ENCODE results near the gene KBTBD4. TPM values are rescaled to one million over a fixed set of nuclear protein-coding genes. Genes with fewer than 3 reads are reported as not detected.

KBTBD4 gene
- total RNA-seq, 3 donors from 2014 or later (not counting 1 experiment from before 2014, with no cell fraction given) = 17.7 to 24.1 (median 20.9) TPM

- Mint-ChIP-seq H3K36me3 (peaks cover 5% of the 10 kb centered on the region), H3K9me3 (no peaks in the 10 kb centered on the region), H3K4me1 (peaks cover 0 to 5% of the 10 kb centered on the region in 2 donors), H3K4me3 (no peak overlapping the region), H3K27ac (no peak overlapping the region), H3K27me3 (ENCODE audit: low read depth in 2 of 2) (peaks cover 0 to 15% of the 10 kb centered on the region in 2 donors)
- DNase-seq (no peak), ATAC-seq (no peak)
- no peak overlapping the region for H3K27ac ChIP-seq (ENCODE audit: low read length)
- H3K27me3 ChIP-seq (ENCODE audit: control insufficient read depth, insufficient read depth, low read length) = no peaks in the 10 kb centered on the region
- no peak overlapping the region for H3K4me3 ChIP-seq (ENCODE audit: low read length)
- H3K9me3 ChIP-seq (ENCODE audit: control insufficient read depth, insufficient read depth, low read length) = no peaks in the 10 kb centered on the region
- TF ChIP-seq, protein P1, sequence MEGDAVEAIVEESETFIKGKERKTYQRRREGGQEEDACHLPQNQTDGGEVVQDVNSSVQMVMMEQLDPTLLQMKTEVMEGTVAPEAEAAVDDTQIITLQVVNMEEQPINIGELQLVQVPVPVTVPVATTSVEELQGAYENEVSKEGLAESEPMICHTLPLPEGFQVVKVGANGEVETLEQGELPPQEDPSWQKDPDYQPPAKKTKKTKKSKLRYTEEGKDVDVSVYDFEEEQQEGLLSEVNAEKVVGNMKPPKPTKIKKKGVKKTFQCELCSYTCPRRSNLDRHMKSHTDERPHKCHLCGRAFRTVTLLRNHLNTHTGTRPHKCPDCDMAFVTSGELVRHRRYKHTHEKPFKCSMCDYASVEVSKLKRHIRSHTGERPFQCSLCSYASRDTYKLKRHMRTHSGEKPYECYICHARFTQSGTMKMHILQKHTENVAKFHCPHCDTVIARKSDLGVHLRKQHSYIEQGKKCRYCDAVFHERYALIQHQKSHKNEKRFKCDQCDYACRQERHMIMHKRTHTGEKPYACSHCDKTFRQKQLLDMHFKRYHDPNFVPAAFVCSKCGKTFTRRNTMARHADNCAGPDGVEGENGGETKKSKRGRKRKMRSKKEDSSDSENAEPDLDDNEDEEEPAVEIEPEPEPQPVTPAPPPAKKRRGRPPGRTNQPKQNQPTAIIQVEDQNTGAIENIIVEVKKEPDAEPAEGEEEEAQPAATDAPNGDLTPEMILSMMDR (IDR thresholded peaks at IDR 0.05) = no peak
- peaks cover 6% of the 10 kb centered on the region for H3K4me1 ChIP-seq (ENCODE audit: control insufficient read depth, insufficient read depth, low read length)
- 96% methylated on average over 7 of the region's 7 CpGs for WGBS (ENCODE audit: insufficient coverage)
- intact Hi-C loops (cut with micrococcal nuclease) = no loop called here
- no peaks in the 10 kb centered on the region for H3K36me3 ChIP-seq (ENCODE audit: control insufficient read depth, insufficient read depth, low read length)
Observed at GRCh38 chr11:47607380-47607779, 28.6 kb upstream of the KBTBD4 start.

GRCh38 chr11:47606731-47607130 is 28.0 kb upstream of the KBTBD4 start:
- H3K4me1 Mint-ChIP-seq = peaks cover 0 to 5% of the 10 kb centered on the region in 2 donors
- no peak overlapping the region for H3K4me3 Mint-ChIP-seq
- H3K27ac Mint-ChIP-seq = no peak overlapping the region
- no peaks in the 10 kb centered on the region for H3K36me3 ChIP-seq (ENCODE audit: control insufficient read depth, insufficient read depth, low read length)
- no peak overlapping the region for H3K4me3 ChIP-seq (ENCODE audit: low read length)
- H3K4me1 ChIP-seq (ENCODE audit: control insufficient read depth, insufficient read depth, low read length) = peaks cover 4% of the 10 kb centered on the region
- H3K27me3 Mint-ChIP-seq (ENCODE audit: low read depth in 2 of 2) = peaks cover 0 to 15% of the 10 kb centered on the region in 2 donors
- H3K27me3 ChIP-seq (ENCODE audit: control insufficient read depth, insufficient read depth, low read length) = no peaks in the 10 kb centered on the region
- ATAC-seq (no peak), DNase-seq (no peak)
- peaks cover 5% of the 10 kb centered on the region for H3K36me3 Mint-ChIP-seq
- intact Hi-C loops (cut with micrococcal nuclease) = no loop called here
- WGBS (ENCODE audit: insufficient coverage) = 52% methylated on average over 5 of the region's 5 CpGs
- no peaks in the 10 kb centered on the region for H3K9me3 ChIP-seq (ENCODE audit: control insufficient read depth, insufficient read depth, low read length)
- TF ChIP-seq, protein P1 (IDR thresholded peaks at IDR 0.05) = no peak
- no peaks in the 10 kb centered on the region for H3K9me3 Mint-ChIP-seq
- H3K27ac ChIP-seq (ENCODE audit: low read length) = no peak overlapping the region

GRCh38 chr11:47605921-47606320 is 27.2 kb upstream of the KBTBD4 start:
- no peaks in the 10 kb centered on the region for H3K4me1 ChIP-seq (ENCODE audit: control insufficient read depth, insufficient read depth, low read length)
- TF ChIP-seq, protein P1 (IDR thresholded peaks at IDR 0.05) = no peak
- Mint-ChIP-seq H3K4me3 (no peak overlapping the region), H3K9me3 (no peaks in the 10 kb centered on the region), H3K27me3 (ENCODE audit: low read depth in 2 of 2) (peaks cover 0 to 15% of the 10 kb centered on the region in 2 donors), H3K36me3 (peaks cover 5% of the 10 kb centered on the region), H3K27ac (no peak overlapping the region), H3K4me1 (peaks cover 0 to 5% of the 10 kb centered on the region in 2 donors)
- DNase-seq (no peak), ATAC-seq (no peak)
- intact Hi-C loops (cut with micrococcal nuclease) = no loop called here
- no peaks in the 10 kb centered on the region for H3K27me3 ChIP-seq (ENCODE audit: control insufficient read depth, insufficient read depth, low read length)
- no peak overlapping the region for H3K27ac ChIP-seq (ENCODE audit: low read length)
- WGBS (ENCODE audit: insufficient coverage) = 96% methylated on average over 3 of the region's 3 CpGs
- H3K4me3 ChIP-seq (ENCODE audit: low read length) = no peak overlapping the region
- H3K9me3 ChIP-seq (ENCODE audit: control insufficient read depth, insufficient read depth, low read length) = no peaks in the 10 kb centered on the region
- H3K36me3 ChIP-seq (ENCODE audit: control insufficient read depth, insufficient read depth, low read length) = no peaks in the 10 kb centered on the region

- TF ChIP-seq, protein P1 (IDR thresholded peaks at IDR 0.05) = no peak
- Mint-ChIP-seq H3K27ac (no peak overlapping the region), H3K9me3 (no peaks in the 10 kb centered on the region), H3K27me3 (ENCODE audit: low read depth in 2 of 2) (peaks cover 0 to 14% of the 10 kb centered on the region in 2 donors), H3K36me3 (peaks cover 5% of the 10 kb centered on the region), H3K4me1 (no peaks in the 10 kb centered on the region), H3K4me3 (no peak overlapping the region)
- Histone ChIP-seq H3K9me3 (ENCODE audit: control insufficient read depth, insufficient read depth, low read length) (no peaks in the 10 kb centered on the region), H3K27me3 (ENCODE audit: control insufficient read depth, insufficient read depth, low read length) (no peaks in the 10 kb centered on the region), H3K27ac (ENCODE audit: low read length) (no peak overlapping the region), H3K4me3 (ENCODE audit: low read length) (no peak overlapping the region), H3K36me3 (ENCODE audit: control insufficient read depth, insufficient read depth, low read length) (no peaks in the 10 kb centered on the region), H3K4me1 (ENCODE audit: control insufficient read depth, insufficient read depth, low read length) (no peaks in the 10 kb centered on the region)
- ATAC-seq (no peak), DNase-seq (no peak)
- intact Hi-C loops (cut with micrococcal nuclease) = no loop called here
- WGBS (ENCODE audit: insufficient coverage) = 97% methylated on average over 4 of the region's 4 CpGs
Observed at GRCh38 chr11:47603295-47603694, 24.5 kb upstream of the KBTBD4 start.
